ENCODE measurements around the gene CRYBB2.
"Not testable (repeated sequence)": the region's sequence is repeated elsewhere in the genome, so short reads cannot be mapped to it uniquely, and the experiment has no call there.

CRYBB2 gene

GRCh38 chr22:25236417-25236816 is 17.0 kb downstream of the CRYBB2 start:
- DNase-seq: no peak

- no peak for DNase-seq
These were observed 18.1 kb downstream of the CRYBB2 start for GRCh38 chr22:25237503-25237902.

GRCh38 chr22:25238058-25238457 is 18.6 kb downstream of the CRYBB2 start:
- not testable (repeated sequence) for DNase-seq

GRCh38 chr22:25255169-25255568 is 35.7 kb downstream of the CRYBB2 start:
- not testable (repeated sequence) for DNase-seq

GRCh38 chr22:25267567-25267966 is 48.1 kb downstream of the CRYBB2 start:
- not testable (repeated sequence) for DNase-seq

GRCh38 chr22:25268902-25269301 is 49.5 kb downstream of the CRYBB2 start:
- DNase-seq: not testable (repeated sequence)

- not testable (repeated sequence) for DNase-seq
These were observed 50.6 kb downstream of the CRYBB2 start for GRCh38 chr22:25270061-25270460.

- DNase-seq: not testable (repeated sequence)
These were observed 53.8 kb downstream of the CRYBB2 start for GRCh38 chr22:25273231-25273630.

- DNase-seq: not testable (repeated sequence)
These were observed 54.5 kb downstream of the CRYBB2 start for GRCh38 chr22:25273928-25274327.

GRCh38 chr22:25280118-25280517 is 60.7 kb downstream of the CRYBB2 start:
- not testable (repeated sequence) for DNase-seq
